ENCODE results near the gene OSCP1.

The OSCP1 gene

GRCh38 chr1:36440044-36440443 lies 10.2 kb downstream of the OSCP1 start:
- no peaks in the 10 kb centered on the region for H3K27me3 ChIP-seq (replicated peaks)
- H3K27ac ChIP-seq: no peak overlapping the region
- DNase-seq: no peak
- no peak for TF ChIP-seq CTCF (IDR thresholded peaks at IDR 0.05; ENCODE audit: low read depth, low read length, missing control alignments)
- H3K36me3 ChIP-seq (replicated peaks): no peaks in the 10 kb centered on the region
- H3K4me3 ChIP-seq (ENCODE audit: low read depth, low read length): no peak overlapping the region
- in situ Hi-C loops (cut with HindIII; ENCODE audit: low pct_ligation_motif_present, low sequenced_read_pairs): no loop called here

GRCh38 chr1:36438715-36439114 lies 11.5 kb downstream of the OSCP1 start:
- Histone ChIP-seq H3K27ac (no peak overlapping the region), H3K27me3 (replicated peaks) (no peaks in the 10 kb centered on the region), H3K36me3 (replicated peaks) (no peaks in the 10 kb centered on the region), H3K4me3 (ENCODE audit: low read depth, low read length) (no peak overlapping the region)
- TF ChIP-seq CTCF (IDR thresholded peaks at IDR 0.05; ENCODE audit: low read depth, low read length, missing control alignments): no peak
- no peak for DNase-seq
- in situ Hi-C loops (cut with HindIII; ENCODE audit: low pct_ligation_motif_present, low sequenced_read_pairs): no loop called here

DNA sequence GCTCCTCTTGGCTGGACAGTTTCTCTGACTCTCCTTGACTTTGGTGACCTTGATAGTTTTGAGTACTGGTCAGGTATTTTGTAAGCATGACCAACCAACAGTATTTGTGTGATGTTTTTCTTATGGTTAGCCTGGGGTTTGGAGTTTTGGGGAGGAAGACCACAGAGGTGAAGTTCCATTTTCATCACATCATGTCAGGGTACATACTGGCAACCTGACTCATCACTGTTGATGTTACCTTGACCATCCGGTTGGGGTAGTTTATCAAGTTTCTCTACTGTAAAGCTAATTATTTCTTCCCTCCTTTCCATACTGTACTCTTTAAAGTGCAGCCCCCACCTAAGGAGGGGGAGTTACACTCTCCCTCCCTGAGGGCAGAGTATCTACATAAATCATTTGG lies 13.4 kb downstream of the OSCP1 start:
- TF ChIP-seq CTCF (IDR thresholded peaks at IDR 0.05; ENCODE audit: low read depth, low read length, missing control alignments): no peak
- Histone ChIP-seq H3K4me3 (ENCODE audit: low read depth, low read length) (no peak overlapping the region), H3K27me3 (replicated peaks) (no peaks in the 10 kb centered on the region), H3K27ac (no peak overlapping the region), H3K36me3 (replicated peaks) (no peaks in the 10 kb centered on the region)
- no peak for DNase-seq
- in situ Hi-C loops (cut with HindIII; ENCODE audit: low pct_ligation_motif_present, low sequenced_read_pairs): no loop called here

GRCh38 chr1:36433102-36433501 lies 17.1 kb downstream of the OSCP1 start:
- in situ Hi-C loops (cut with HindIII; ENCODE audit: low pct_ligation_motif_present, low sequenced_read_pairs): no loop called here
- Histone ChIP-seq H3K4me3 (ENCODE audit: low read depth, low read length) (no peak overlapping the region), H3K27me3 (replicated peaks) (no peaks in the 10 kb centered on the region), H3K27ac (no peak overlapping the region), H3K36me3 (replicated peaks) (no peaks in the 10 kb centered on the region)
- DNase-seq: no peak
- TF ChIP-seq CTCF (IDR thresholded peaks at IDR 0.05; ENCODE audit: low read depth, low read length, missing control alignments): no peak

GRCh38 chr1:36432616-36433015 lies 17.6 kb downstream of the OSCP1 start:
- in situ Hi-C loops (cut with HindIII; ENCODE audit: low pct_ligation_motif_present, low sequenced_read_pairs): no loop called here
- no peak for TF ChIP-seq CTCF (IDR thresholded peaks at IDR 0.05; ENCODE audit: low read depth, low read length, missing control alignments)

GRCh38 chr1:36425791-36426190 lies 24.5 kb downstream of the OSCP1 start:
- no peaks in the 10 kb centered on the region for H3K36me3 ChIP-seq (replicated peaks)
- H3K27me3 ChIP-seq (replicated peaks): no peaks in the 10 kb centered on the region
- no peak for TF ChIP-seq CTCF (IDR thresholded peaks at IDR 0.05; ENCODE audit: low read depth, low read length, missing control alignments)
- no peak overlapping the region for H3K27ac ChIP-seq
- DNase-seq: no peak
- in situ Hi-C loops (cut with HindIII; ENCODE audit: low pct_ligation_motif_present, low sequenced_read_pairs): no loop called here
- no peak overlapping the region for H3K4me3 ChIP-seq (ENCODE audit: low read depth, low read length)

More at GRCh38 chr1:36432616-36433015, 17.6 kb downstream of the OSCP1 start:
- Histone ChIP-seq H3K27ac (no peak overlapping the region), H3K27me3 (replicated peaks) (no peaks in the 10 kb centered on the region), H3K36me3 (replicated peaks) (no peaks in the 10 kb centered on the region), H3K4me3 (ENCODE audit: low read depth, low read length) (no peak overlapping the region)
- DNase-seq: no peak

All from brain microvascular endothelial cell (primary cell).